Common myeloid progenitor, CD34-positive (primary cell): ENCODE results near the gene RHOU. TPM values are rescaled to one million over a fixed set of nuclear protein-coding genes. Genes with fewer than 3 reads are reported as not detected.
"Not testable (repeated sequence)": the region's sequence is repeated elsewhere in the genome, so short reads cannot be mapped to it uniquely, and the experiment has no call there.

Experiments used
- CTCF ChIA-PET: fragments of 350-600 bp; sonication (Branson Sonifier 250); formaldehyde crosslinking; loops from one replicate; lab custom pipeline; 2021; ENCODE audit warnings: antibody characterized with exemption; lab: Charles Lee
- POLR2A ChIA-PET: fragments of 350-600 bp; sonication (Branson Sonifier 250); formaldehyde crosslinking; loops from one replicate; lab custom pipeline; 2021; ENCODE audit warnings: antibody characterized with exemption; lab: Charles Lee
- DNase-seq, 3 donors: peaks; one replicate each; pipeline versions ENCODE4 v3.0.0 to v3.0.0-alpha.2; 2013
- H3K27ac ChIP-seq, 2 experiments: 1 replicate in 1 of 2; 2 replicates in 1 of 2; pipeline ENCODE4 v1.7.0; 2013; ENCODE audit warnings: inconsistent platforms in 2 of 2, low read length in 2 of 2, mild to moderate bottlenecking in 2 of 2, low read depth in 1 of 2, moderate library complexity in 1 of 2; ENCODE audit not compliant: severe bottlenecking in 2 of 2, insufficient read depth in 1 of 2, poor library complexity in 1 of 2
- H3K27me3 ChIP-seq, 5 experiments: replicated peaks in 2 of 5; 1 replicate in 3 of 5; 2 replicates in 2 of 5; pipeline versions ENCODE4 v1.6.1 to v1.7.0; 2013; ENCODE audit warnings: low read length in 4 of 5, mild to moderate bottlenecking in 2 of 5, moderate library complexity in 2 of 5, inconsistent platforms in 1 of 5; ENCODE audit not compliant: insufficient read depth in 5 of 5, control insufficient read depth in 4 of 5
- H3K36me3 ChIP-seq, 4 experiments: 1 replicate in 2 of 4; 2 replicates in 2 of 4; pipeline versions ENCODE4 v1.6.1 to v1.7.0; 2013; ENCODE audit warnings: low read length in 3 of 4, control low read depth in 1 of 4, mild to moderate bottlenecking in 1 of 4; ENCODE audit not compliant: control insufficient read depth in 4 of 4, insufficient read depth in 4 of 4
- H3K4me1 ChIP-seq, 4 experiments: 1 replicate in 3 of 4; 2 replicates in 1 of 4; pipeline versions ENCODE4 v1.6.1 to v1.7.1; 2013; ENCODE audit warnings: low read length in 3 of 4, mild to moderate bottlenecking in 3 of 4, control low read depth in 1 of 4, inconsistent platforms in 1 of 4, moderate library complexity in 1 of 4; ENCODE audit not compliant: control insufficient read depth in 4 of 4, insufficient read depth in 4 of 4; ENCODE audit errors: control extremely low read depth in 1 of 4
- H3K4me3 ChIP-seq, 7 experiments: 1 replicate in 4 of 7; 2 replicates in 3 of 7; pipeline versions ENCODE4 v1.5.1 to v1.7.0; 2013; ENCODE audit warnings: mild to moderate bottlenecking in 7 of 7, low read length in 6 of 7, moderate library complexity in 6 of 7, inconsistent platforms in 2 of 7, low read depth in 2 of 7, control low read depth in 1 of 7; ENCODE audit not compliant: insufficient read depth in 4 of 7, control insufficient read depth in 1 of 7; ENCODE audit errors: extremely low read depth in 1 of 7
- H3K9me3 ChIP-seq, 5 experiments: 1 replicate in 4 of 5; 2 replicates in 1 of 5; pipeline versions ENCODE4 v1.6.1 to v1.7.1; 2013; ENCODE audit warnings: low read length in 4 of 5, mild to moderate bottlenecking in 2 of 5, inconsistent platforms in 1 of 5, low read depth in 1 of 5, moderate library complexity in 1 of 5; ENCODE audit not compliant: control insufficient read depth in 4 of 5, insufficient read depth in 2 of 5; ENCODE audit errors: control extremely low read depth in 1 of 5
- WGBS: methylation state at CpG from one replicate; pipeline ENCODE4 v1.1.5; 2013; ENCODE audit not compliant: insufficient coverage; 5-methylcytosine and 5-hydroxymethylcytosine counted together
- polyA plus RNA-seq: library from polyadenylated mRNA; unstranded; fragments of 120-200 nt; gene quantifications from one replicate; pipeline ENCODE4 v1.2.1, GENCODE V29; 2013

RHOU gene
- 0.33 TPM for polyA plus RNA-seq

DNA sequence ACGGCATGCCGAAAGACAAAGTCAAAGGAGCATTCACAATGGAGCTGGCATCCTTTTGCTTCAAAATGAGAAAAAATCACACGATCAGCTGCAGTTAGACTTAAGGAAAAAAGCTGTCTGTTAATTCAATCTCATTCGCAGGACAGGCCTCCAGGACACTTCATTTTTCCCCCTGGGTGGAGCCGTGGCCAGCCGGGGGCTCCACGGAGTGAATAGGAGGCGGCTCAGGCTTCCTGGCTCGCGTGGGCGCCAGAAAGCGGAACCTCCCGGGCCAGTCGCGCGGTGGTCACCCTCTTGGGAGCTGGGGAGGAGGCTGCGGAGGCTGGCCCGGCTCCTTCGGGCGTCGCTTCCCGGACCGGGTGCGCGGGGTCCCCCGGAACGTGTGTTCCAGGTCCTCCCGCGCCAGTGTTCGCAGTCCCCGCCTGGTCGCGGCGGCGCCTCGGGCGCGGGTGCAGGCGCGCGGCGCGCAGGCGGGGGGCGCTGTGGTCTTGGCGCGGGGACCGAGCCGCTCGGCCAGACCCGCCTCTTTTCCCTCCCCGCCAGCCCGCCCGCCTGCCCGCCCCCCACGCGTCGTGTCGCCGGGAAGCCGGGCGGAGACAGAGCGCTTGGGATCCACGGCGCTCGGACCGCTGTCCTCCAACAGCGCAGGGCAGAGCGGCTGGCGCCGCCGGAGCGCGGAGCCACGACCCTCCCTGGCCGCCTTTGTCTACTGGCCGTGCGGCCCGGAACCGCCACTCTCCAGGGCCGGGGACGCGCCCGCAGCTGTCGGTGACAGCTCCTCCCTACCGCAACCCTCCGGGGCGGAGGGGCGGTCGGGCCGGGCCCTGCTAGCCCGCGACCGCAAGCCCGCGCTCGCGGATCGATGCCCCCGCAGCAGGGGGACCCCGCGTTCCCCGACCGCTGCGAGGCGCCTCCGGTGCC, at the start of gene RHOU:
Gene RHOU (plus strand): TSS at position 599 of the 921 bp plus-strand sequence. CDS start 264 bp downstream, at position 863.
- H3K27ac ChIP-seq, result no peak within 1 kb of the TSS
- no peaks in the 10 kb centered on the region for H3K36me3 ChIP-seq
- H3K9me3 ChIP-seq, result no peaks in the 10 kb centered on the region
- WGBS, result 1% methylated on average over 90 of the region's 107 CpGs
- CTCF ChIA-PET, result interaction anchor here (0.8 to 2.3 kb wide), 10 partner anchors 9 to 520 kb away, joined by 3 to 12 read pairs (median 4); no protein-coding TSS in a partner anchor
- POLR2A ChIA-PET, result interaction anchor here (0.6 kb wide), 1 partner anchor 107 kb away, joined by 3 read pairs; no protein-coding TSS in a partner anchor
- peaks cover 0 to 17% (median 9%) of the 10 kb centered on the region in 5 experiments for H3K27me3 ChIP-seq
- H3K4me1 ChIP-seq, result peaks cover 0 to 17% (median 16%) of the 10 kb centered on the region in 4 experiments
- peak; percentile 52 to 79 (median 66) for DNase-seq
- H3K4me3 ChIP-seq, result peak within 1 kb of the TSS; percentile 40 to 79 (median 70)

DNA sequence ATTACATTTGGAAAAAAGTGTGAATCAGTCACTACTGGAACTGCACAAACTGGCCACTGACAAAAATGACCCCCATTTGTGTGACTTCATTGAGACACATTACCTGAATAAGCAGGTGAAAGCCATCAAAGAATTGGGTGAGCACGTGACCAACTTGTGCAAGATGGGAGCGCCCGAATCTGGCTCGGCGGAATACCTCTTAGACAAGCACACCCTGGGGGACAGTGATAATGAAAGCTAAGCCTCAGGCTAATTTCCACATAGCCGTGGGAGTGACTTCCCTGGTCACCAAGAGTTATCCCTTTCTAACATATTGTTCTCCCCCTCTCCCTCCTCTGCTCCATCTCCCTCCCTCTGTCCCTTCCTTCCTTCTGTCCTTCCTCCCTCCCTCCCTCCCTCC, 47.7 kb upstream of the RHOU start:
- CTCF ChIA-PET, result interaction anchor here (0.9 to 1.6 kb wide), 3 partner anchors 520 to 561 kb away, joined by 3 to 6 read pairs (median 3); no protein-coding TSS in a partner anchor
- H3K9me3 ChIP-seq, result no peaks in the 10 kb centered on the region
- WGBS, result 94% methylated on average over 6 of the region's 6 CpGs
- H3K27me3 ChIP-seq, result peaks cover 0 to 6% (median 0%) of the 10 kb centered on the region in 5 experiments
- H3K4me1 ChIP-seq, result peaks cover 0 to 4% (median under 1%) of the 10 kb centered on the region in 4 experiments
- H3K27ac ChIP-seq, result no peak overlapping the region
- no peak for DNase-seq
- no peaks in the 10 kb centered on the region for H3K36me3 ChIP-seq
- POLR2A ChIA-PET, result no interaction called here
- no peak overlapping the region for H3K4me3 ChIP-seq

GRCh38 chr1:228689255-228689654, 46.0 kb upstream of the RHOU start:
- H3K27ac ChIP-seq, result no peak overlapping the region
- POLR2A ChIA-PET, result no interaction called here

DNA sequence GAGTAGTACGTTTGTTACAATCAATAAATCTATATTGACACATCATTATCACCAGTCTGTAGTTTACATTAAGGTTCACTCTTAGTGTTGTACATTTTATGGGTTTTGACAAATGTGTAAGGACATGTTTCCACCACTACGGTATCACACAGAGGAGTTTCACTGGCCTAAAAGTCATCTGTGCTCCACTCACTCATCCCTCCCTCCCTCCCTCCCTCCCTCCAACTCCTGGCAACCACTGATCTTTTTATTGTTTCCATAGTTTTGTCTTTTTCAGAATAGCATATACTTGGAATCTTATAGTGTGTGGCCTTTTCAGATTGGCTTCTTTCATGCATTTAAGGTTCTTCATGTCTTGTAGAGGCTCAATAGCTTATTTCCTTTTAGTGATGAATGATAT, 44.1 kb upstream of the RHOU start:
- no peaks in the 10 kb centered on the region for H3K36me3 ChIP-seq
- no CpG with 5 or more reads among the region's 2 CpGs for WGBS
- no peaks in the 10 kb centered on the region for H3K4me1 ChIP-seq
- no peak for DNase-seq
- H3K9me3 ChIP-seq, result no peaks in the 10 kb centered on the region
- POLR2A ChIA-PET, result no interaction called here
- H3K27me3 ChIP-seq, result peaks cover 0 to 6% (median 0%) of the 10 kb centered on the region in 5 experiments
- CTCF ChIA-PET, result interaction anchor here (0.8 to 3.8 kb wide), 7 partner anchors 26 to 777 kb away, joined by 3 to 23 read pairs (median 6); partner anchors contain the start of gene RHOU
- no peak overlapping the region for H3K4me3 ChIP-seq
- no peak overlapping the region for H3K27ac ChIP-seq

More at GRCh38 chr1:228689255-228689654, 46.0 kb upstream of the RHOU start:
- WGBS, result 98% methylated on average over 4 of the region's 4 CpGs
- DNase-seq, result no peak
- H3K36me3 ChIP-seq, result no peaks in the 10 kb centered on the region
- peaks cover 0 to 6% (median 0%) of the 10 kb centered on the region in 5 experiments for H3K27me3 ChIP-seq
- peaks cover 0 to 4% (median under 1%) of the 10 kb centered on the region in 4 experiments for H3K4me1 ChIP-seq
- CTCF ChIA-PET, result interaction anchor here (1.1 to 3.8 kb wide), 5 partner anchors 9 to 566 kb away, joined by 3 to 23 read pairs (median 5); no protein-coding TSS in a partner anchor
- no peak overlapping the region for H3K4me3 ChIP-seq
- H3K9me3 ChIP-seq, result no peaks in the 10 kb centered on the region

GRCh38 chr1:228691926-228692325, 43.4 kb upstream of the RHOU start:
- 0% methylated on average over 1 of the region's 1 CpG for WGBS
- DNase-seq, result peak; percentile 68 to 79 (median 78)
- POLR2A ChIA-PET, result no interaction called here

GRCh38 chr1:228694447-228694846, 40.8 kb upstream of the RHOU start:
- H3K9me3 ChIP-seq, DNase-seq, H3K27me3 ChIP-seq, H3K36me3 ChIP-seq, H3K4me1 ChIP-seq, POLR2A ChIA-PET, H3K4me3 ChIP-seq, H3K27ac ChIP-seq: not testable (repeated sequence)
- no CpG with 5 or more reads among the region's 3 CpGs for WGBS
- CTCF ChIA-PET, result interaction anchor here (0.9 to 1.5 kb wide), 4 partner anchors 30 to 561 kb away, joined by 3 to 5 read pairs (median 3); no protein-coding TSS in a partner anchor

More at GRCh38 chr1:228691926-228692325, 43.4 kb upstream of the RHOU start:
- H3K27me3 ChIP-seq, result peaks cover 0 to 6% (median 0%) of the 10 kb centered on the region in 5 experiments
- no peaks in the 10 kb centered on the region for H3K9me3 ChIP-seq
- CTCF ChIA-PET, result interaction anchor here (0.8 to 3.8 kb wide), 7 partner anchors 27 to 760 kb away, joined by 3 to 23 read pairs (median 6); partner anchors contain the start of gene RHOU
- H3K4me1 ChIP-seq, result peaks cover 0 to 2% (median 0%) of the 10 kb centered on the region in 4 experiments
- H3K27ac ChIP-seq, result no peak overlapping the region
- H3K36me3 ChIP-seq, result no peaks in the 10 kb centered on the region
- no peak overlapping the region for H3K4me3 ChIP-seq
